GM21528 (cell line): ENCODE results near the gene ETV6.

Experiments
- ATAC-seq: cut with Tn5 transposase; IDR thresholded peaks from one replicate; pipeline ENCODE4 v1.9.1; 2021; ENCODE audit warnings: mild to moderate bottlenecking, moderate library complexity; ENCODE audit not compliant: unreplicated experiment, low FRiP score

ETV6 gene

GRCh38 chr12:11753826-11754225 is 104.4 kb downstream of the ETV6 start:
- no peak for ATAC-seq

DNA sequence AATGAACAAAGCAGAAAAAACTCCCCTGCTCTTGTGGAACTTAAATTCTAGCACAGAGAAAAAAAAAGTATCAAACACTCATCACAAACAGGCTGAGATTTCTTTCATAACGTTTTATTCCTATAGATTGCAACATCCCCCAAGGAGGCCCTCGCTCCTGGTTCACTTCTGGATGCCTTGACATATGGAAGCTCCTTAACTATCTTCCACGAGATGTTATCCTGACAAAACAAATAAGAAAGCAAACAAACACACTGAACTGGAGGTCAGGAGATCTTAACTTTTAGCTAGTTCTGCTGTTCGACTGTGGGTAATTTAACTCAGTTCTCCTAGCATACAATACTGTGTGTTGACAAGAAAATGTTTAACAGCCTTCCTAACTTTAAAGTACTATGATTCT is 104.8 kb downstream of the ETV6 start:
- ATAC-seq: no peak

- ATAC-seq: no peak
Measured at GRCh38 chr12:11755302-11755930, 105.9 kb downstream of the ETV6 start.

DNA sequence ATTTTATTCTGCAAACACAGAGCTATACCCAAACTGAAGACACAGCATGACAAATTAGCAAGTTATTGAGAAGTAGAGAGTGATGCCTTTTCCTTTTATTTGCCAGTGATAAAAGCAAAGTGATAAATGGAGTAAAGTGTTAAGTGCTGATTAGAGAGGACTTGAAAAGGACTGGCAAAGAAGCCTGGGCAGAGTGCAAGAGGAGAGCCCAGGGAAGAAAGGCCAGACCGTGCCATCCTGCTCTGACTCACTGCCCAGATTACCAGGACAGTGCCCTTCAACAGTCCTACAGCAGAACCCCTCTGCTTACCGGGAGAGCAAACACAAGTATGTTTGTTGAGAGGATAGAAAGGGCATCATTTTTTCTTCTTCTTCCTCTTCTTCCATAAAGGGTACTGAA is 106.5 kb downstream of the ETV6 start:
- ATAC-seq: no peak

DNA sequence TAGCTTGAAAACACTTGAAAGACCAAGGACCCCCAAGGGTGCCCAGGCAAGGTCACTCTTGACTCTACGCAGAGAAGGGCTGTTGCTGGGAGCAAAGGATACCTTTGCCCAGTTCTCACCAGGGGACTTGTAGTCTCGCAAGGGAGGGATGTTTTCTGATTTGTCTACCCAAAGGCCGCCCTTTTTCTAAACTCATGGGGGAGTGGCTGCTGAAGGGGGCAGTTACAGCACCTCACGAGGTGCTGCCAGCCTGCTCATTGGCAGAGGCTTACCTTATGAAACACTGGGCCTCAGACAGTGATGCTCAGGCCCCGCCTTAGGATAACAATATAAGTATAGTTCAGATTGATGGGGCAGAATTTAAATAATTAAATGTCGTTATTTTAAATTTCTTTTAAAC is 107.0 kb downstream of the ETV6 start:
- no peak for ATAC-seq

- ATAC-seq: no peak
Measured at GRCh38 chr12:11757095-11757494, 107.6 kb downstream of the ETV6 start.

GRCh38 chr12:11757531-11757930 is 108.1 kb downstream of the ETV6 start:
- ATAC-seq: no peak

GRCh38 chr12:11758087-11758486 is 108.6 kb downstream of the ETV6 start:
- ATAC-seq: no peak

DNA sequence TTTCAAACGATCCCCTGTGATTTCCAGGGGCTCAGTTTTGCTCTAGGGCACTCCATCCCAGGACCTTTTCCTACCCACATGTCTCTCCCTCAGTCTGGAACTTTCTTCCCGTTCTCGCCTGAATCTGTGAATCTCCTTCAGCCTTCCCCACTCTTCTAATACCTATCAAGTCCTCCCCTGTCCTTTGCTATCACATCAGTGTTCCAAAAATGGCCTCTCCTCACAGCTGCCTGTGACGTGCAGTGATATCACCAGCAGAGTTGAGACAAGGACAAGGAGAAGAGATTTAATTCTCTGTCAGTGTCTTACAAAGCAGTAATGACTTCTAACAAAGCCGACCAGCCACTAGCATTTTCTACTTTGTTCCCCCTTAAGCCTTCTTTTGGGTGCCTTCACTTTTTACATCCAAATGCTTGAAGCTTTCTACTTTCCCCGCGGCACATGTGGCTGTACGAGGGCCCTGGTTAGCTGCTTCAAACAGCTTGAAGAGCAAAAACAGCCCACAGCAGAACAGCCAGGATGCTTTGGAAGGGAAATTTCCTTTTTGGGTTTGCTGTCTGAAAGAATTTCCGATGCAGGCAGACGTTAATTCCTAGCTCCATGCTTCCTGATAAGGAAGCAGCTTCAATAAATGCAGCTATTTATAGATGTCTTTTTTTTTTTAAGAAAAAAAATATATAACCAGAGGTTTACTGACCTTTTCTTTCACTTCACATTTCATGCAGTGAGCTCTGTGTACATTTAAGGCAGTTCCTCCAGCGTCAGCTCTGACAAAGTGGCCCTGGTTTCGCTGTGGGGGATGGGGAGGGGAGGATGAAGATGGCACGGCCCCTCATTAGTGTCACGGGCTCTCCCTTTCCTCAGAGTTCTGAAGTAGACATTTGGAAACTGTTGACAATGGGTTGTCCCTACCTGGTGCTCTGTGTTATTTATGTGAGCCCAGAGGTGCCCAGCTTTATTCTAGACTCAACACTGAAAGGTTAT is 109.3 kb downstream of the ETV6 start:
- no peak for ATAC-seq

DNA sequence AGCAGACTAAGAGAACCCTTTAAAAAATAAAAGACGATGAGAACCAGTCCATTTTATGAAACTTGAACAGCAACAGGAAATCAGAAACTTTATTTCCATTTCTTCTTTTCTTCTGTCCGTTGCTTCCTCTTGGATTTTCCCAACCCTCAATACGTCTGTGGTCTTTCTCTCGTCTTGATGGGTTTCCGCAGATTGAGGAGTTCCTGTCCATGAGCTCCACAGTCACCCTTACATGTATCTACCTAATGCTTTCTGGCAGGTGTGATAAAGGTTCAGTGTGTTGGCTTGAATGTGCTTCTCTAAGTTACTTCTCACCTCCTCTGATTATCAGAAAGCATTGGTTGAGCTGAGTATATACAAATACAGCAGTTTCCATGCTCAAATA is 110.0 kb downstream of the ETV6 start:
- no peak for ATAC-seq

DNA sequence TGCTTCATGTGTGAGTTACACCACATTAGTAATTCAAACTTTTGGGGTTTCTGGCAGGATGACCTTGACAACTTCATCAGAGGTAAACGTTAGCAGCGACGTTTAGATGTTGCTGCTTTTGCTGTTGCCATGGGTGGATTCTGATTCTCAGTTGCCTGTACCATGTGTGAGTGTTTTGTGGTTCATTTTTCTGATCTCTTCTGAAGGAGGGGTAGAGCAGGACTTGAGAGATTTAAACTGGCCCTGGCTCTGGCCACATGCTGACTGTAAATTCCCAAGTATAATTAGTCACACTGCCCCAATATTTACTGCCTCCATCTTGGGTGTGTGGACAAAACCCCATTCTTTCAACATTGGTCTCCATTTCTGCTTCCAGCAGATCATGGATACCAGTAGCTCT is 110.4 kb downstream of the ETV6 start:
- ATAC-seq: no peak

GRCh38 chr12:11761869-11762567 is 112.5 kb downstream of the ETV6 start:
- peak; percentile 42 for ATAC-seq

DNA sequence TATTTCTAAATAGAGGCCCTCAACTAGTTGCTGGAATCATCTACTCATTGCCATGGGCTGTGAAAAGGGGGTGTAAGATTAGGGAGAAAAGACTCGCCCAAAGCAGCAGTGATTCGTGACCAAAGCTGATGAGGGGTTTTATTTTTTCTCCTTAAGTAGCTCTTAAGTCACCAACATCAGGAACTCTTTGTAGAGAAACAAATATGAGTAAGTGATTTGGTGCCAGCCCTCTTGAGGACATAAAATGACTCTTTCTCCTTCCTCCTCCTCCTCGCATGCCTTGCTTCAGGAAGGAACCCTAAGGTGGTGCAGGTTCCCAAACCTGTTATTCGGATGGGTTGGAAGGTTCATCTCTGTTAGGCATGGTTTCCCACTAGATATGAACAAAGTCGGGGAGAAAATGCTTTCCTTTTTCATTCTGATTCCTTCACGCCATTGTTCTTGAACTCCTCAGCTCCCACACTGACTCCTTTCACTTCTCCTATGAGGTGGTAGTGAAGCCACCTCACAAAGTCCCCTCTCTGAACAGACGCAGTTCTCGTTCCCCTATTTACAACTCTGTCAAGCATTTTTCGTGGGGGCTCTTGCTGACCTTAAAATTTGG is 113.4 kb downstream of the ETV6 start:
- ATAC-seq: no peak

DNA sequence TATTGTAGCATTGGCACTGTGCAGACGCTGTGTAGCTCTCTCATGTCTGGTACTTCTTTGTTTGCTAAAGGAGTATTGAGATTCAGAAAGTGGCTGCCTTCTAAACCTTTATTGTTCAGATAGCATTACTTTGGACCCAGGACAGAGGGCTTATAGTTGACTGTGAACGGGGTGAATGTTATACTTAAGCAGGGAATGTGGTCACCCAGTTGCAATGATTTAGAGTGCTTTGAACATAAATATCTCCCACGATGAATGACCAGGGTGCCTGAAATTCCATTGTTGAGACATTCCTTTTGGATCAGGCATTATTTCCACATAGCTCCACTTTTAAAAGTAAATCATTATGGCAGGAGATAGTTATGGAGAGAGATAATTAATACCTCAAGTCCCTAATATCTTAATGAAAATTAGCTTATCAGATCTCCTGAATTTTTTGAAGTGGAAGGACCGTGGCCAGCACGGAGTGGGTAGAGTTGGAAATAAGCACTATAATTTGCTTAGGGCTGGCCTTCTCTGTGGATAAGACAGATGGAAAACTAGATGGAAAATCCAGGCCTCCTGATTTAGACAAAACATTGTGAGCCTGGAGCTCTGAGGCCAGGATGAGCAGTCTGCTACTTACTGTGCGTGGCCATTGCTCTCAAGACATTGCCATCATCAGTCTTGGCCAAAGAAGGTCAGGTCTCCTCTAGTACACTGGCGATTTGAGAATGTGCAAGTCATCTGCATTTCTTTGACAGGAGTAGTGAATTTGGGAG is 114.5 kb downstream of the ETV6 start:
- ATAC-seq: no peak

DNA sequence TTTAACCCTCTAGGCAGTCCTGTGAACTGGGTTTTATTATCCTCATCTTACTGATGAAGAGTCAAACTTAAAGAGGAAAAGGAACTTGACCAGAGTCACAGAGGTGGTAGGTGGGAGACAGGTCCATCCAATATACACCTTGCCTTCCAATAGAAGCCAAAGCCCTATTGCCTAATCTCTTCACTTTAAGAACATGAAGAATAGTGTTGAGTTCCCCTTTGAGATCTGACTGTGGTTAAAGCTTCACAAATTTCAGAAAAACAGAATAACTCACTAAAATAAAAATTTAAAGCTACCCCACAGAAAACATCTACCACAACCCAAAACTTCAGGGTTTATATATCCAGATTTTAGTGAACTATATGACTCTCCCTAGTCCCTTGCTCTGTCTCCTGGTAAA is 115.4 kb downstream of the ETV6 start:
- no peak for ATAC-seq

DNA sequence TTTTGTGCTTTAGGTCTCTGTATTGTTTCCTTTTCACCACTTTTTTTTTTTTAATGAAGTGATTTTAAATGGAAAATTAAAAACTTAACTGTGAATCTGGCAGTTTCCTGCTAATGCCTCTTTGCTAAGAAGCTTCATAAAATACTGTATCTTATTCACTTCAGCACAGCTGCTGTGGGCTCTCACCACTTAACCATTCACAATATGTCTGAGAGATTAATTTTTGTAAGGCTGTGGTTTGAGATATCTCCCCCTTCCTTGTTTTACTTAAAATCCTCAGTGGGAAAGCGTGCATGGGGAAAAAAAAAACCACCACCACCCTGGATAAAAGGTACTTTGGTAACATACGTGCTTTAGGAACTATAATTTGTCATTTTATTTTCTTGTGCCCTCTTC is 115.9 kb downstream of the ETV6 start:
- ATAC-seq: no peak

GRCh38 chr12:11765817-11766794 is 116.6 kb downstream of the ETV6 start:
- peak; percentile 75 for ATAC-seq

DNA sequence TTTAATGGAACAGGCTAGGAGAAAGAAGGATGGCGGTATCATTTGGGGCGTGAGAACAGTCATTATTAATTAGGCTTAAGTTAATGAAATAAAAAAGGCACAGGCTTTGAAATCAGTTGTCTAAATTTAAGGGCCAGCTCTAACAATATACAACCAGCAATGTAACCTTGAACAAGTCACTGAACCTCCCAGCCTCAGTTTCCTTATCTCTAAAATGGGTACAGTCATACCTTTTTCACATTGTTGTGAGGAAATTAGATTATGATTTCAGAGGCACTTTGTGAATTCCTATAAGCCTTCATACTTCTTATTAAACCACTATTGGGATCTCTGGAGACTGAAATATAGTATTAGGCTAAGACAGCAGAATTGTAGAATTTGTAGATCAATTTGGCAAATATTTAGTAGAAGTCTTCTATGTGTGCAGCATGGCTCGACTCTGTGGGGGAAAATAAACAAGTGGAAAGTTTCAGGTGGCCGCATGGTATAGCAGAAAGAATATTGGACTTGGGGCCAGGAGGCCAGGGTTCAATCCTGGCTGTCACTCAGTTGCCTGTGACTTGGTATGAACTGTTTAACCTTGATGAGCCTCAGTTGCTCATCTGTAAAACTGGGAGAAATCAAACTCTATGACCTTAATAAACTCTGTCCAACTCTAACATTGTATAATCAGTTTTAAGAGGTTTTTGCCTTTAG is 117.7 kb downstream of the ETV6 start:
- no peak for ATAC-seq
